GM23338 (cell line): ENCODE data around the gene GALNT5.

Source experiments
- CREB1 ChIP-seq: fragments of 250-450 bp; sonication (Bioruptor Pico); IDR thresholded peaks from 2 replicates; pipeline ENCODE4 v1.5.0; 2020; ENCODE audit warnings: low read depth, mild to moderate bottlenecking, moderate library complexity
- EZH2 ChIP-seq: fragments of 200-600 bp; sonication (generic); IDR thresholded peaks from one replicate; pipeline ENCODE4 v1.8.0; 2017; ENCODE audit warnings: antibody characterized with exemption, mild to moderate bottlenecking, low read depth; ENCODE audit not compliant: unreplicated experiment
- EZH2phosphoT487 ChIP-seq: fragments of 200-600 bp; sonication (generic); IDR thresholded peaks from one replicate; pipeline ENCODE4 v1.8.1; 2018; ENCODE audit warnings: antibody characterized with exemption; ENCODE audit not compliant: unreplicated experiment
- JUNB ChIP-seq: IDR thresholded peaks from one replicate; pipeline ENCODE4 v1.6.1; 2016; ENCODE audit warnings: antibody characterized with exemption; ENCODE audit not compliant: unreplicated experiment
- POLR2AphosphoS5 ChIP-seq: IDR thresholded peaks from 2 replicates; pipeline ENCODE4 v1.6.1; 2016; ENCODE audit warnings: antibody characterized with exemption, low read depth
- ZNF114 ChIP-seq: fragments of 250-450 bp; sonication (Bioruptor Pico); IDR thresholded peaks from 2 replicates; pipeline ENCODE4 v1.5.0; 2020; ENCODE audit warnings: mild to moderate bottlenecking, moderate library complexity
- TF ChIP-seq, protein P1 (sequence below), 2 experiments: fragments of 200-600 bp in 1 of 2; sonication (generic) in 1 of 2; conservative IDR thresholded peaks; 2 replicates each; pipeline versions ENCODE4 v1.5.1 to v1.6.1; 2016 to 2017; ENCODE audit warnings: antibody characterized with exemption in 2 of 2, low read depth in 2 of 2, mild to moderate bottlenecking in 2 of 2, moderate library complexity in 1 of 2
- TF ChIP-seq, protein P2 (sequence below): IDR thresholded peaks from one replicate; pipeline ENCODE4 v1.6.1; 2018; ENCODE audit warnings: antibody characterized with exemption; ENCODE audit not compliant: unreplicated experiment
- TF ChIP-seq, protein P3 (sequence below): IDR thresholded peaks from 2 replicates; pipeline ENCODE4 v1.6.1; 2016; ENCODE audit warnings: antibody characterized with exemption

DNA sequence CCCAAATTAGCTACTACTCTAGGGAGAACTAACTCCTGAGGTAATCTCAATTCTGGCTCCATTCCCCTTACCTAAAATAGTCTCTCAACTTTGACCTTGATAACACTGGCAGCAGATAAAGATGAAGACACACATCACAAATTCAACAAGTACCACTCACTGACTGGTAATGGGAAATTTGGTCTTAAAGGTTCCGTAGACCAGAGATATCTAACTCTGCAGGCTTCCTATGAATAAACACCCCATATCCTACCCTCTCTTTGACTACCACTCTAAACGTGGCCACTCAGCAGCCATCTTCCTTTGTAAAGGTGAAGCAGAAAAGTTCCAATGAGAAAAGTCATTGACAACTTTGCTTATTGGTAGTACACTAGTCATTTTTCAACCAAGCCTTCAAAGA, 38.6 kb upstream of the GALNT5 start:
- TF ChIP-seq, protein P1, sequence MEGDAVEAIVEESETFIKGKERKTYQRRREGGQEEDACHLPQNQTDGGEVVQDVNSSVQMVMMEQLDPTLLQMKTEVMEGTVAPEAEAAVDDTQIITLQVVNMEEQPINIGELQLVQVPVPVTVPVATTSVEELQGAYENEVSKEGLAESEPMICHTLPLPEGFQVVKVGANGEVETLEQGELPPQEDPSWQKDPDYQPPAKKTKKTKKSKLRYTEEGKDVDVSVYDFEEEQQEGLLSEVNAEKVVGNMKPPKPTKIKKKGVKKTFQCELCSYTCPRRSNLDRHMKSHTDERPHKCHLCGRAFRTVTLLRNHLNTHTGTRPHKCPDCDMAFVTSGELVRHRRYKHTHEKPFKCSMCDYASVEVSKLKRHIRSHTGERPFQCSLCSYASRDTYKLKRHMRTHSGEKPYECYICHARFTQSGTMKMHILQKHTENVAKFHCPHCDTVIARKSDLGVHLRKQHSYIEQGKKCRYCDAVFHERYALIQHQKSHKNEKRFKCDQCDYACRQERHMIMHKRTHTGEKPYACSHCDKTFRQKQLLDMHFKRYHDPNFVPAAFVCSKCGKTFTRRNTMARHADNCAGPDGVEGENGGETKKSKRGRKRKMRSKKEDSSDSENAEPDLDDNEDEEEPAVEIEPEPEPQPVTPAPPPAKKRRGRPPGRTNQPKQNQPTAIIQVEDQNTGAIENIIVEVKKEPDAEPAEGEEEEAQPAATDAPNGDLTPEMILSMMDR (conservative IDR thresholded peaks at IDR 0.05; ENCODE audit: low read depth in 2 of 2): no peak
- TF ChIP-seq EZH2 (no peak), EZH2phosphoT487 (no peak), POLR2AphosphoS5 (no peak), CREB1 (CRISPR knock-in tag) (no peak), ZNF114 (CRISPR knock-in tag) (no peak), JUNB (no peak)
- TF ChIP-seq, protein P2, sequence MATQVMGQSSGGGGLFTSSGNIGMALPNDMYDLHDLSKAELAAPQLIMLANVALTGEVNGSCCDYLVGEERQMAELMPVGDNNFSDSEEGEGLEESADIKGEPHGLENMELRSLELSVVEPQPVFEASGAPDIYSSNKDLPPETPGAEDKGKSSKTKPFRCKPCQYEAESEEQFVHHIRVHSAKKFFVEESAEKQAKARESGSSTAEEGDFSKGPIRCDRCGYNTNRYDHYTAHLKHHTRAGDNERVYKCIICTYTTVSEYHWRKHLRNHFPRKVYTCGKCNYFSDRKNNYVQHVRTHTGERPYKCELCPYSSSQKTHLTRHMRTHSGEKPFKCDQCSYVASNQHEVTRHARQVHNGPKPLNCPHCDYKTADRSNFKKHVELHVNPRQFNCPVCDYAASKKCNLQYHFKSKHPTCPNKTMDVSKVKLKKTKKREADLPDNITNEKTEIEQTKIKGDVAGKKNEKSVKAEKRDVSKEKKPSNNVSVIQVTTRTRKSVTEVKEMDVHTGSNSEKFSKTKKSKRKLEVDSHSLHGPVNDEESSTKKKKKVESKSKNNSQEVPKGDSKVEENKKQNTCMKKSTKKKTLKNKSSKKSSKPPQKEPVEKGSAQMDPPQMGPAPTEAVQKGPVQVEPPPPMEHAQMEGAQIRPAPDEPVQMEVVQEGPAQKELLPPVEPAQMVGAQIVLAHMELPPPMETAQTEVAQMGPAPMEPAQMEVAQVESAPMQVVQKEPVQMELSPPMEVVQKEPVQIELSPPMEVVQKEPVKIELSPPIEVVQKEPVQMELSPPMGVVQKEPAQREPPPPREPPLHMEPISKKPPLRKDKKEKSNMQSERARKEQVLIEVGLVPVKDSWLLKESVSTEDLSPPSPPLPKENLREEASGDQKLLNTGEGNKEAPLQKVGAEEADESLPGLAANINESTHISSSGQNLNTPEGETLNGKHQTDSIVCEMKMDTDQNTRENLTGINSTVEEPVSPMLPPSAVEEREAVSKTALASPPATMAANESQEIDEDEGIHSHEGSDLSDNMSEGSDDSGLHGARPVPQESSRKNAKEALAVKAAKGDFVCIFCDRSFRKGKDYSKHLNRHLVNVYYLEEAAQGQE: no peak
- TF ChIP-seq, protein P3, sequence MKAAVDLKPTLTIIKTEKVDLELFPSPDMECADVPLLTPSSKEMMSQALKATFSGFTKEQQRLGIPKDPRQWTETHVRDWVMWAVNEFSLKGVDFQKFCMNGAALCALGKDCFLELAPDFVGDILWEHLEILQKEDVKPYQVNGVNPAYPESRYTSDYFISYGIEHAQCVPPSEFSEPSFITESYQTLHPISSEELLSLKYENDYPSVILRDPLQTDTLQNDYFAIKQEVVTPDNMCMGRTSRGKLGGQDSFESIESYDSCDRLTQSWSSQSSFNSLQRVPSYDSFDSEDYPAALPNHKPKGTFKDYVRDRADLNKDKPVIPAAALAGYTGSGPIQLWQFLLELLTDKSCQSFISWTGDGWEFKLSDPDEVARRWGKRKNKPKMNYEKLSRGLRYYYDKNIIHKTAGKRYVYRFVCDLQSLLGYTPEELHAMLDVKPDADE: no peak
